Stimulated activated CD8-positive, alpha-beta memory T cell treated with anti-CD3 and anti-CD28 coated beads, Interleukin-15, amount 100 ng/mL, for 48 hours (primary cell): Measurements from ENCODE around the gene WDR90.
A peak's percentile ranks its signal among the peaks of the same experiment; 100 is the strongest.

Experiments
- DNase-seq, 2 donors: peaks; one replicate each; pipeline ENCODE4 v3.0.0-alpha.2; 2020; ENCODE audit warnings: low read depth in 2 of 2

WDR90 gene

DNA sequence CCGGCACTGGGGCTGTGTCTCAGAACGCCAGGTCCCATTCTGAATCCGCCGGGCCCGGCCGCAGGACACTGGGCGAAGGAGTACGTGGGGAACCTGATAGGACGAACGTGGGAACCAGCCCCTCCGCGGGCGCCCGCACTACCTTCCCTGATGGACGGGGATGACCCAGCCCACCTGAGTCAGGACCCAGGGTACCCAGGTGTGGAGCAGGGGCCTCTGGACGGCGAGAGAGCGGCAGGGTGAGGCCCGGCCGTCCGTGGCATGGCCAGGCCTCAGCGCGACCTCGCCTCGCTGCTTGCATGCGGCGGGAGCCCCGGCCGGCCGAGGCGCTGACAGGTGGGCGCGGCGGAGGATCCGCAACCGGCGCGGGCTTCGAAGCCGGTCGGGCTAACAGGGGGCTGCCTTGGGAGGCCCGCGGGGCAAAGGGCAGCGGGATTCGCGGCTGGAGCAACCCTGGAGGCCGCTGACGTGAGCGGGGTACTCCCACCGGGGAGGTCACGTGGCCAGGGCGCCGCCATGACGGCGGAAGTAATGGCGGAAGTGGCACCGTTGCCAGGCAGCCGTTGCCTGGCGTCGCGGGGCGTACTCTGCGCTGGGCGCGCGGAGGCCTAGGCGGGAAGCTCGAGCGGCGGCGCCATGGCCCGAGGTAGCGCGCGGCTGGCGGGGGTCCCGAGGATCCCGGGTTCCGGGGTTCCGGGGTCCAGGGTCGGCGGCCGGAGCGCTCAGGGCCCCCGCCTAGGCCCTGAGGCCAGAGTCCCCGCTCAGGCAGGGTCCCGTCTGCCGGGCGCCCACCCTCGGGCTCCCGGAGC lies at the start of gene WDR90:
Gene WDR90 (plus strand): TSS at position 585 of the 809 bp plus-strand sequence. CDS start 52 bp downstream, at position 637.
- DNase-seq, result peak; percentile 91 to 93

DNA sequence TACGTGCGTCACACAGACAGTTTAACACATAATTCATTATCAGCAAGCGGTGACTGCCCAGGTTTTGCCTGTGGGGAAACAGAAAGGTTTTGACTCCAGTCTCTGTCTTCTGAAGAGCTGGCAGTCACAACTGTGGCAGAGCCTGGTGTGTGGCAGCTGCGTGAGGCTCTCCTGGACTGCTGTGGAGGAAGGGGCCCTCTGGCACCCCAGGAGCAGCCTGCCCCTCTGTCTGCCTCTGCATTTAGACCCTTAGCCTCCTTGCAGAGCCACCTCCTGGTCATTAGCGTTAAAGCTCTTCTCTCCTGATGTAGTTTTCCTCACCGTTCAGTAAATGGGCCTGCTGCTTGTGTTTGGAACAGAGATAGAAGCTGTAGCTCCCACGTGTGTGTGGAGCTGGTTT lies 48.4 kb upstream of the WDR90 start:
- no peak for DNase-seq

DNA sequence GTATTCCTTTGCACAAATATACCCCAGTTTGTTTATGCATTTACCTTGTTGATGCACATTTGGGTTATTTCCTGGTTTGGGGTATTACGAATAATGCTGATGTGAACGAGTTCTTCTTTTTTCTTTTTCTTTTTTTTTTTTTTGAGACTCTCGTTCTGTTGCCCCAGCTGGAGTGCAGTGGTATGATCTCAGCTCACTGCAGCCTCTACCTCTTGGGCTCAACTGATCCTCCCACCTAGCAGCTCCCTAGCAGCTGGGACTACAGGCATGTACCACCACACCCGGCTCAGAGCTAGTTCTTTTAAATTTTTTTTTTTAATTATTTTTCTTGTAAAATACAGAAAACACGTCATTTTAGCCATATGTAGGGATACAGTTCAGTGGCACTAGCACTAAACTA lies 45.2 kb upstream of the WDR90 start:
- no peak for DNase-seq

DNA sequence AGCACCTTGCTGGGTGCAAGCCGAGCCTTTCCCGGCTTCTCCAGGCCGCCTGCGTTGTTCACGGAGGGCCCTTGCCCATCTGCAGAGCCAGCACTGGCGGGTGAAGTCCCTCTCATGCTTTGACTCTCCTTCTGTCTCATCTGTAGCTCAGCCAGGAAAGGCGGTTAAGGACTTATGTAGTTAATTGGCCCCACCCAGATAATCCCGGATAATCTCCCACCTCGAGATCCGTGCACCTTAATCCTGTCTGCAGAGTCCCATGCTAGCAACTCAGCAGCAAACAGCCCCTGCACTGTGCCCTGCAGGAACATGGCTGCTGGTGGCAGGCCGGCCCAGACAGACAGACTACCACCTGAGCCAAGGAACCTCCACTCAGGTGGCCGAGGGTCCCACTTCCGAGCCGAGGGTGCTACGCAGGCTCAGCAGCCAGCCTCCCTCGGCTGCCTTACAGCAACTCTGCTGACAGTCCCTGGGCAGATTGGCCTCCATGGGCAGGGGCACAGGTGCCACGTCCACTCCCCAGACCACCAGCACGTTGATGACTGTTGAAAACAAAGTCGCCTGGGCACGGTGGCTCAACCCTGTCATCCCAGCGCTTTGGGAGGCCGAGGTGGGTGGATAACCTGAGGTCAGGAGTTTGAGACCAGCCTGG lies 42.4 kb upstream of the WDR90 start:
- DNase-seq, result no peak

DNA sequence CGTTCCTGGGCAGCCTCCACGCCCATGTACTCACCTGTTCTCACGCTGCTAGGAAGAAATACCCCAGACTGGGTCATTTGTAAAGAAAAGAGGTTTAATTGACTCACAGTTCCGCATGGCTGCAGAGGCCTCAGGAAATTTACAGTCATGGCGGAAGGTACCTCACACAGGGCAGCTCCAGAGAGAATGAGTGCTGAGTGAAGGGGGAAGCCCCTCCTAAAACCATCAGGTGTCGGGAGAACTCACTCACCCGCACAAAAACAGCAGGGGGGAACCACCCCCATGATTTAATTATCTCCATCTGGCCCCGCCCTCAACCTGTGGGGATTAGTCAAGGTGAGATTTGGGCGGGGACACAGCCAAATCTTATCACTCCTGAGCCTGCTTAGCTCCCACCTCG lies 41.1 kb upstream of the WDR90 start:
- DNase-seq, result peak in 1 of 2 donors; percentile 50

DNA sequence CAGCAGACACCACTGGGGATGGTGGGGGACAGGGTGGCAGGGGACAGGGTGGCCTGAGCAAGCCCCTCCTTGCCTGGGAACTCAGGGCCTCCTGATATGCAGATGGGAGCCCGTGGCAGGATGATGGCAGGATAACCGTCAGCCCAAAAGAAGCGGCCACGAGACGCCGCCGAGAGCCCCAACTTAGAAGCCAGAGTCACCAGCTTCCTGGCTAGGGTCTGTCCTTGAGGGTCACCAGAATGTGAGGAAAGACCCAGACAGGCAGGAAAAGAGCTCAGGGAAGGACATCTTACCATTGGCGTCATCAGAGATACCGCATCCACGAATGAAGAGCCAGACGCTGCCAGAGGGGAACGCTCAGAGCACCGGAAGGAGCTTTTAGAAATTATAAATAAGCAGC lies 39.8 kb upstream of the WDR90 start:
- DNase-seq, result no peak

DNA sequence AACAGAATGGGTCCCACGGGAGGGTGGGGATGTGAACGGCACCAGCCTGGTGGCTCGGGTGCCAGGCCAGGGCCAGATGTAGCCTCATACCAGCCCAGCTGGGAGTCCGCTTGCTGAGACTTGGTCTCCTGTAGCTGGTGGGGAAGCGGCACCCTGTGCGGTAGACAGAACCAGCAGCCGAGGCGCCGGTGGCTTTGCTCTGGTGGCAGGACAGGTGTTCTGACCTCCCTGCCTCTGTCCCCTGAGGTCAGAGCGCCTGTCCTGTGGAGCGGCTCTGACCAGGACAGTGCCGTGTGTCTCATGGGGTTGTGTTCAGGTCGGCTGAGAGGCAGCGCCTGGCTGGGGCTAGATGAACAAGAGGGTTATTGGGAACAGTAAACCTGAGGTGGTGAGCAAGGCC lies 39.2 kb upstream of the WDR90 start:
- DNase-seq, result no peak

DNA sequence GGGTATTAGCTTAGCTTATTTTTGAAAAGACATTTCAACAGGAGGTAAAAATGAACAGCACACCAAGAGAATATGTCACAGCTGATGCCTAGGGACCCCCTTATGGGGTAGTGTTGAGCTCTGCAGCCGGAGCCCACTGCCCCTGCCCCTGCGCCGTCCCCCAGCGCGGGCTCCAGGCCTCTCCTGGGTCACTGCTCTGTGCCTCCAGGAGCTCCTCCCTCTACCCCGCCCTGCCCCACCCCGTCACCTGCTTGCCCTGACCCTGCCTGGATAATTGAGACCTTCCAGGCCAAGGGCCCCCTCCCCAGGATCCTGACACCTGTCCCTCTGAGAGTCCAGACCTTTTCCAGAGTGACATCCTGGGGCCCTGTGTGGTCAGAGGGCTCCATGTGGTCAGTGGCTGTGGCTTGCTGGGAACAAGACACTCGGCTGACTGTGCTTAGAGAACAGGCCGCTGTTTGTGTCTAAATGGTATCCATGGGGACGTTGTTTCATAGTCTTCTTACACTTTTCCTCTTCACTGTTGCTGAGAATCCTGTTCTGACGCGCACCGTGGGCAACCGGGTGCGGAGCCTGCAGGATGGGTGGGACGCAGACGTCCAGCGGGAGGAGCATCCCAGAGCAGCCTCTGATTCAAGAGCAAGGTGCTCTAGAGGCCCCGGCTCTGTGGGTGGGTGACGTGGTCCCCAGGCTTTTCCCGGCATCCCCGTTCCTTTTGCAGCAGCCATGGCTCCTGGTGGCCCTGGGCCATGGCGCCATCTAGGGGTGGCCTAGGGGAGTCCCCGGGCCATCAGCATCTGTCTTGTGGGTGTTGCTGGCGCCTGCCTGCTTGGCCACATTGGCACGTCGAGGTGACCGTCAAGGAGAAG lies 38.4 kb upstream of the WDR90 start:
- DNase-seq, result peak; percentile 43 to 56

DNA sequence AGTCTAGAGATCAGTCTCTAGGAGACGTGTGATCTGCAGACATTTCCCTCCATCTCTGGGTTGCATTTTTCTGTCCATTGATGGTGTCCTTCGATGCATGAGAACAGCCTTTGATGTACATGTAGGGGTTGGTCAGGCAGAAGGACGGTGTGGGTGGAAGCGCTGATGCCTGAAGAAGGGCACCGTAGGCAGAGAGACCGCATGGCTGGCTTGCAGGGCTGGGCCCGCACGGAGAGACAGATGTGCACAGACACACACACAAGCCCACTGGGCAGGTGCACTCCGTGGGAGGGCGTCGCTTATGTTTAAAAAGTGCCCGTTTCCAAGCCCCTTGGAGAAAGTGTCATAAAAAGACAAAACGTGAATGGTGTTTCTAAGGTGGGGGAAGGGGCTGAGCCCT lies 34.0 kb upstream of the WDR90 start:
- no peak for DNase-seq

DNA sequence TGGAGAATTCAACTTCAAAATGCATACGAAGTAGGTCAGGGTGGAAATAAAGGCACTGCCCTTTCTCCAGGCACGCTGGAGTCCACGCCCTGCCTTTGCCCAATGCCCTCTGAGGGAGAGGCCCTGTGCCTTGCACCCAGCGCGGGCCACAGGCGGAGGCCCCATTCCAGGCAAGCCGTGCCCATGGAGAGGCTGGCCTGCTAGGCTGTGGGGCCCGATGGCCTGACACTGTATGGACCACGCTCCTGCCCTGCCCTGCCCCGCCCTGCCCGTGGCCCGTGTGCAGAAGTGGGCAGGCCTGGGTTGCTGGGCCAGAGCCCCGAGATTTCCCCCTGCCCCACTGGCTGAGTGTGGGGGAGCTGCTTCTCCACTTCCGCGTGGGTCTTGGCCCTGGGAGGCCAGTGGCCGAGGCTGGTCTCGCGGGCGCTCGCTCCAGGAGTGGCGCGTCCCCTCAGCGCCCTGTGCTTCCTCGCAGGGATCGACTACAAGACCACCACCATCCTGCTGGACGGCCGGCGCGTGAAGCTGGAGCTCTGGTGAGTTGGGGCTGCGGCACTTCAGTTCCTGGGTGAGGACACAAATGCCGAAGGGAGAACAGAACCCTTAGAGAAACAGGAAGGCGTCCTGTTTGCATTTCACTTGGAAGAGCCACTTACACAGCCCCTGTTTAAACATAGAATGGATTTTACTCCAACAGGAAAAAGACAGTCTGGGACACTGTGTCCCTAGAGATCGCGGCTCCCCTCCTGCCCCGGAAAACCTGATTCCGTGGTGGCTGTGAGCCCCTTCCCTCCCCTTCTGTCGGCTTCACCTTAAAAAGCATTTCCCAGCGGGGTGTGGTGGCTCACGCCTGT lies 32.2 kb upstream of the WDR90 start:
- DNase-seq, result no peak

DNA sequence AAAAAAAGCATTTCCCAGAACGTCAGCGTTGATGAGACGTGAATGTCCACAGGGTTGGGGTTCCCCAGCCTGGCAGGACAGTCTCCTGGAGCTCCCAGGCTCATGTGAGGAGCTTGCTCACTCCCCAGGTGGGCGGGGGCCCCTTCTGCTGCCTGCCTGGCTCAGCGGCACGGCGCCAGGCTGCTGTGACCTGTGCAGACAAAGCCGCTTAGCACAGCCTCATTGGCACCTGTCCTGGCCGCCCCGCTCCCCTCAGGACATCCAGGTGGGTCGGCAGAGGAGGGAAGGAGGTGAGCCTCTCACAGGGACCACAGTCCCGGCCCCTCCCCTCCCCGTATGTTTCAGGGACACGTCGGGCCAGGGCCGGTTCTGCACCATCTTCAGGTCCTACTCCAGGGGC lies 31.3 kb upstream of the WDR90 start:
- no peak for DNase-seq

DNA sequence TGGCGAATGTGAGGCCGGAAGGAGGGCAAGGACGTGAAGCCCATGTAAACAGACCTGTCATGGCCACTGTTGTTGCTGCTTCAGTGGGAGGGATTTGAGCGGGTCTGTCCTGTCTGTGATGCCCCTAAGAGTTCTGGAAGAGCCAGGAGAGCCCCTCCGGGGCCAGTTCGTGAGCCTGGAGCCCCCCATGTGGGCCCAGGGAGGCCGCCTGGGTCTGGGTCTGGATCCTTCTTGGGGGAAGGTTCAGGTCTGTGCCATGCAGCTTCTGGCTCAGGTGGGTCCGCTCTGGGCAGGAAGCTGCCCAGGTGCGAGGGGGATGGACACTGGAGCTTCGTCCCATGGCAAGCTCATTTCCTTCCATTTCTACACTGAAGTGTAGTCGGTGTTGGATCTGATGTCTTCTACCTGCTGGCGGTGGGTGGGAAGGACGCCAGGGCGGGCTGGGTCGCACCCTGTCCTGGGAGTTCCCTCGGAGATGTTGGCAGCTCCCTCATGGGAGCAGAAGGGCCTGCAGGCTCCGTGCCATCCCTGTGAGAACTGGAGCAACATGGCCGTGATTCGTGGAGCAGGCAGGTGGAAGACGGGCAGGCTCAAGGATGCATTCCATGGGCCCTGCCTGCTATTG lies 29.6 kb upstream of the WDR90 start:
- no peak for DNase-seq

DNA sequence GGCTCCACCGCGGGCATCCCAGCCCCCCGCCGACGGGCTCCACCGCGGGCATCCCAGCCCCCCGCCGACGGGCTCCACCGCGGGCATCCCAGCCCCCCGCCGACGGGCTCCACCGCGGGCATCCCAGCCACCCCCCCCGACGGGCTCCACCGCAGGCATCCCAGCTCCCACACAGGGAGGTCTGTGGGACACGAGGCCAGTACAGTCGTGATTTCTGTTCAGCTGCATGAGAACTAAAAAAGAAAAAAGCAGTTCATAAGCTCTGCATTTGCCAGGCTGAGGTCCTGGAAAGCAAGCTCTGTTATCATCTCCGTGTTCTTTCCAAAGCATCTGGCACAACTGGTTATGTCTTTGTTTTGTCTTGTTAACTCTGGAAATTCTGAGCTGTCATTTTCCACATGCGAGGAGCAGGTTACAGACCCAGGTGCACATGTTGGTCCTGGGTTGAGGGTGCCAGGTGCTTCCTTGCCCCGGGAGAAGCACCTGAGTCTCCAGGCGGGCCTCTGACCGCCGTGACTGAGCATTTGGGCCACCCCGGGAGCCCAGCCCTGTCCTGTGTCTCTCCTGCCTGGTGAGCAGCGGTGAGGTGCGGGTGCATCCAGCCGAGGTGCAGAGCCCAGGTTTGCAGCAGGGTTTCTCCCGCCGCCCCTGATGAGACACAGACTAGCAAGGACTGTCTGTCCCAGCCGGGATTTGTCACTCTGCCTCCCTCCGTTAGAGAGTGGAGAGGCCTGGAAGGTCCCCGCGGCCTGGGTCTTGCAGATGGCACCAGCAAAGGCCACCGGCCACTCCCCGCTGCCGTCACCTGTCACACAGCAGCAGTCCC lies 28.3 kb upstream of the WDR90 start:
- DNase-seq, result no peak

DNA sequence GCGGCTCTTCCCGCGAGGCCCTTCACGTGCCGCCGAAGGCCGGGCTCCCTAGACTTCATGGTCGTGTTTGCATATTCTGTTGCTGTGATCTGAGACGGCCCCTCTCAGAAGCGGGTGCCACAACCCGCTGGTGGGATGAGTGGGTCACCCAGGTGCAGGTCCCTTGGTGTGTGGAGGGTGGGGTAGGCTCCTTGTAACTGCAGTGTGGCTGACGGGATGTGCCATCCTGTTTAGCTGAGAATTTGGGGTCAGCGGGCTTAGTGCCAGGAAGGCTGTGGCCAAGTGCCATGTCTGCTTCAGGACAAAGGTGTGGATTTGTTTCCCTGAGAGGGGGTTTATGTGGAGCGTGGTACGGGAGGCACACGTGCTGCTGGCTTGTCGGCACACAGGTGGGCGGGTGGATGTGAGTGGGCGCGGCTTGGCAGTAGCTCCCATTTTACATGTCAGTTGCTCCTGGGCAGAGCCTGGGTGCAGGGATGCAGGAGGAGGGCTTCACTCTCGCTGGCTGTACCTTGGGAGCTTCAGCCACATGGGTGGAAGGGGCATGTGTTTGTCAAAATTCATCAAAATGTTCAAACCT lies 27.5 kb upstream of the WDR90 start:
- no peak for DNase-seq

DNA sequence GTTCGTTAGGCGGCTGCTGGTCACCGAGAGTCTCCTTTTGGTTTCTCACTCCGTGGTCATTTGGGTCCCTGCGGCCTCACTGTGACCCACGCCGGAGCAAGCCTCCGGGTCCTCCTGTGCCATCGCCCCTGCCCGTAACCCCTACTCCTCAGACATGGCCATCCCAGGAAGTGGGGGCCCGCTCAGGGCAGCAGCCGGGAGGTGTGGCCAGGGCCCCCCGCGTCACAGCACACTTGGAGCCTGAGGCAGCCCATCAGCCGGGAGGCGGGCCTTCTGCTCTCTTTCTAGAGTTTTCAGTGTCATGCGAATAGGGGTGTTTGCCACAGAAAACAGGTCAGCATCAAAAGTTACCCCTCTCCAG lies 26.3 kb upstream of the WDR90 start:
- no peak for DNase-seq

DNA sequence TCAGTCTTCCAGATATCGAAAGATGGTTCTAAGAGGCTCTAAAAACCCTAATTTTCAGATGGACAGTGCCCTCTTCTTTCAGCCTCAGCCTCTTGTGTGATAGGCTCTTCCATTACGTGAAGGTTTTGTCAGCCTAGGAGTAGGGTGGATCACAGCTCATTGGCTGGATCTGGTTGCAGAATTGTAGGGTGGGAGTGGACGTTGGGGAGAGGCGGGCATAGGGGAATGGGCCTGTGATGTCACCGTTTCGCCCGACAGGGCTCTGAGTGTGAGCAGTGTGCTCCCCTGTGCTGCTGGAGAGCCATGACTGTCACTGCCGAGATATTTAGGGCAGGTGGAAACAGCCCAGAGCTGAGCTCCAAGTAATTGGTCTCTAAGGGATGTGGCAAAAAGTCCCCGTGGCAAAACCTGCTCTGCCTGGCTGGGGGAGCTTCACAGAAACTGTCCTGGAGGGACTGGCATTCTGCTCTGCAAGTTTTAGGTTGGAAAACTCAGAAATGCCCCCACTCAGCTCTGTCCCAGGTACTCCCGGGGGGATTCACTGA lies 24.6 kb upstream of the WDR90 start:
- DNase-seq, result no peak

DNA sequence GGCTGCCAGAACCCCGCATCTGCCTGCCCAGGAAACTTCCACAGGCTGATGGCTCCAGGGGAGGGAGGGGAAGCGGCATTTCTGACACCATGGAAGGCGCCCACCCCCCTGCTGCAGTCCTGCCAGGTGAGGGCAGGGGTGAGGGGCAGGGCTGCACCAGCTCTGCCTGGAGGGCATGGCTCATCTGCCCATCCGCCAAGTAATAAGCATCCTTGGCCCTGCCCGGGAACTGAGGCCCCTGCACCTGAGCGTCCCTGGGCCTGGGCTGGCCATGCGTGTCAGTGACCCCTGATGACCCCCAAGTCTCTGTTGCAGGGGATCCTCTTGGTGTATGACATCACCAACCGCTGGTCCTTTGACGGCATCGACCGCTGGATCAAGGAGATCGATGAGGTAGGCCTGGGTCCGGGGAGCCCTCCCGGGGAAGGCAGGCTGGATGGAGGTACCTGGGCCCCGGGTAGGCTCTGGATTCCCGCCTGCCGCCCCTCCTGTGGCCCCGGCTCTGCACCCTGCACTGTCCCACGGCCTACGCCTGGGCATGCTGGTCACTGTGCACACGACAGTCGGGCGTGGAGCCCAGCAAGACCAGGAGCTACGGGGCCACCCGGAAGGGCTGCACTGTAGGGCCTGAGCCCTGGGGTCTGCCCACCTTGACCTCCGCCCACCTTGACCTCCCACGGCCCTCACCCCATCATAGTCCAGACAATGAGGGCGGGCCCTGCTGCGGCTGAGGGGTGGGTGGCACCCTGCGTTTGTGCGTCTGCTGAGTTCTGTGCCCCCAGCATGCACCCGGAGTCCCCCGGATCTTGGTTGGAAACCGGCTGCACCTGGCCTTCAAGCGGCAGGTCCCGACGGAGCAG lies 23.8 kb upstream of the WDR90 start:
- DNase-seq, result no peak

DNA sequence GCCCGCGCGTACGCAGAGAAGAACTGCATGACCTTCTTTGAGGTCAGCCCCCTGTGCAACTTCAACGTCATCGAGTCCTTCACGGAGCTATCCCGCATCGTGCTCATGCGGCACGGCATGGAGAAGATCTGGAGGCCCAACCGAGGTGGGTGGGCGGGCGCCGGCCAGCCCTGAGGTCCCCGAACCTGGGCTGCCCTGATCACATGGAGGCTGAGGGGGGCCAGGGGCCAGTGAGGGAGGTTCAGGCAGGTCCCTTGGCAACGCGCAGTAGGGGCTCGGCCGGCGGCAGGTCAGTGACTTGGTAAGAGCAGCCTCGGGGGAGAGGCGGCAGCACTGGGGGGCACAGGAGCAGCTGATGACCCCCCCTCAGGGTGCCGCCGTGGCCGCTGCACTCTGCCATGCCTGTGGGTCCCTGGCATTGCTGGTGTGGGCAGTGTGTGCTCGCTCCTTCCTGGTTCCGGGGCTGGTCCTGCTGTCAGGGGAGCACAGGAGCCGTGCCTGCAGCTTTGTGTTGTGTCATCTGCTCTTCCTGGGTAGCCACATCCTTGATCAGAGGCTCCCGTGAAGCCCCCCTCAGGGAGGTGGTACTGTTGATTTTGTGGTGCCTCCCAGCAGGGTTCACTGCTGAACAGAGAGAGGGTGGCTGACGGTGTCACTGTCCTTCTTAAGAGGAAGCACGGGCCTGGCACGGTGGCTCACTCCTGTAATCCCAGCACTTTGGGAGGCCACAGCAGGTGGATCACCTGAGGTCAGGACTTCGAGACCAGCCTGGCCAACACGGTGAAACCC lies 23.0 kb upstream of the WDR90 start:
- DNase-seq, result no peak
